ENCODE measurements around the gene DMBT1. TPM values are rescaled to one million over a fixed set of nuclear protein-coding genes. Genes with fewer than 3 reads are reported as not detected.

The DMBT1 gene
- total and polyA plus RNA-seq, 5 donors from 2014 or later = not detected

DNA sequence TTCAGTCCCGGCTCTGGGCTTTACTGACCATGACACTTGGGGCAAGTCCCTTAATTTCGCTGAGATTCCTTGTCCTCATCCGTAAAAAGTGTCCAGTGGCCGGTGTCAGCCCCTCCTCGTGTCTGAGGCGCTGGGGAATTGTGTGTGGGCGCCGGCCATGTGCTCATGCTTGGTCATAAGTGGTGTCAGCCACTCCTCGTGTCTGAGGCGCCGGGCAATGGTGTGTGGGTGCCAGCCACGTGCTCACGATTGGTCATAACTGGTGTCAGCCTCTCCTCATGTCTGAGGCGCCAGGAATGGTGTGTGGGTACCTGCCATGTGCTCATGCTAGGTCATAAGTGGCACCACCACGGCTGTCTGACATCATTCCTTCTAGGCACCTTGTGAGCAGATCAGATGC lies 40.7 kb upstream of the DMBT1 start:
- H3K4me1 ChIP-seq (ENCODE audit: control insufficient read depth, insufficient read depth, low read length, poor library complexity, severe bottlenecking) = peaks cover 18% of the 10 kb centered on the region
- H3K4me3 ChIP-seq (ENCODE audit: low read depth, low read length) = no peak overlapping the region
- no peaks in the 10 kb centered on the region for H3K27me3 ChIP-seq (ENCODE audit: control insufficient read depth, insufficient read depth, low read length)
- H3K9me3 ChIP-seq (ENCODE audit: control insufficient read depth in 2 of 2, low read length in 2 of 2) = no peaks in the 10 kb centered on the region
- H3K36me3 ChIP-seq (ENCODE audit: control insufficient read depth, insufficient read depth, low read length) = no peaks in the 10 kb centered on the region
- DNase-seq (no peak), ATAC-seq (ENCODE audit: low read depth in 2 of 2) (no peak)
- Mint-ChIP-seq H3K27me3 (peaks cover 12% of the 10 kb centered on the region), H3K27ac (no peak overlapping the region), H3K4me1 (peaks cover 11 to 23% (median 18%) of the 10 kb centered on the region in 4 donors), H3K36me3 (peaks cover 4% of the 10 kb centered on the region), H3K9me3 (peaks cover 0 to 3% (median 0%) of the 10 kb centered on the region in 7 donors), H3K4me3 (no peak overlapping the region)
- no peak overlapping the region for H3K27ac ChIP-seq (ENCODE audit: insufficient read depth, low read length, poor library complexity, severe bottlenecking)

DNA sequence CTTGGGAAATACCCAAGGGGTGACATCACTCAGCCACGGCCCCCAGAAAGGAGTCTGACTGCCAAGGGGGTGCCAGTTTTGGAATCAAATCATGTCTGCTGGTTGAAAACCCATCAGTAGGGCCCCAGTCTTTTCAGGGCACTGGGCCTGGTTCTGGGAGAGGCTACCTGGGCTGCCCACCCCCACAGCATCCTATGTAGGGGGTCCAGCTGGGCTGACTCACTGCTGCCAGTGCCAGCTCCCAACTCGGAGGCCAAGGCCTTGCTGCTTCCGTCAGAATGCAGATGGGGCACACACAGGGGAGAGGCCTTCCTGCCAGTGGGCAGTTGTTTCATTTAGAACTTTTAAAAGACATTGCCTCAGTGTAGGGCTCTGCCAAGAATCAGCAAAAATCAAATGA lies 39.5 kb upstream of the DMBT1 start:
- H3K4me3 ChIP-seq (ENCODE audit: low read depth, low read length) = no peak overlapping the region
- no peak overlapping the region for H3K27ac ChIP-seq (ENCODE audit: insufficient read depth, low read length, poor library complexity, severe bottlenecking)
- DNase-seq = no peak
- ATAC-seq (ENCODE audit: low read depth in 2 of 2) = no peak
- no peak overlapping the region for H3K4me3 Mint-ChIP-seq
- no peaks in the 10 kb centered on the region for H3K36me3 ChIP-seq (ENCODE audit: control insufficient read depth, insufficient read depth, low read length)
- peaks cover 3 to 11% (median 8%) of the 10 kb centered on the region in 4 donors for H3K4me1 Mint-ChIP-seq
- peaks cover 0 to 3% (median 0%) of the 10 kb centered on the region in 7 donors for H3K9me3 Mint-ChIP-seq
- H3K27ac Mint-ChIP-seq = peak overlapping the region in 1 of 3 donors; percentile 23
- peaks cover 9% of the 10 kb centered on the region for H3K4me1 ChIP-seq (ENCODE audit: control insufficient read depth, insufficient read depth, low read length, poor library complexity, severe bottlenecking)
- no peaks in the 10 kb centered on the region for H3K27me3 ChIP-seq (ENCODE audit: control insufficient read depth, insufficient read depth, low read length)
- H3K9me3 ChIP-seq (ENCODE audit: control insufficient read depth in 2 of 2, low read length in 2 of 2) = no peaks in the 10 kb centered on the region
- H3K27me3 Mint-ChIP-seq = peaks cover 12% of the 10 kb centered on the region
- peaks cover 4% of the 10 kb centered on the region for H3K36me3 Mint-ChIP-seq

DNA sequence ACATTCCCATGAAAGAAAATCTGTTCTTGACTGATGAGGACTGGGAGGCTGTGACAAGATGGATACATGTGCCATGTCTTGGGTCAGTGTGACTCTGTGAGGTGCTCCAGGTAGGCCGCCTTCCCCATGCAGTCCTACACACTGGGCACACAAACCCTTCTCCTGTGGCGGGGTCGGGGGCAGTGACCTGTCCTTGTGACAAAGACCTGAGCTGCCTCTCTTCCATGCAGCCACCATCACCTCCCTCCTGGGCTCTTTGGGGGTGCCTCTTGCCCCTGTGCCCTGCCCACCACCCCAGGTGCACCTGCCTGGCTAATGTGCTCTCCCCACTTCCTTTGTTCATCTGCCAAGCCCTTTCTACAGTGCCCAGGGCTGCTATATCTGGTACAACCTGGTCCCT lies 35.7 kb upstream of the DMBT1 start:
- H3K27ac Mint-ChIP-seq = no peak overlapping the region
- H3K36me3 Mint-ChIP-seq = no peaks in the 10 kb centered on the region
- peaks cover 0 to 3% (median 0%) of the 10 kb centered on the region in 7 donors for H3K9me3 Mint-ChIP-seq
- Histone ChIP-seq H3K27ac (ENCODE audit: insufficient read depth, low read length, poor library complexity, severe bottlenecking) (no peak overlapping the region), H3K27me3 (ENCODE audit: control insufficient read depth, insufficient read depth, low read length) (no peaks in the 10 kb centered on the region), H3K36me3 (ENCODE audit: control insufficient read depth, insufficient read depth, low read length) (no peaks in the 10 kb centered on the region), H3K4me1 (ENCODE audit: control insufficient read depth, insufficient read depth, low read length, poor library complexity, severe bottlenecking) (no peaks in the 10 kb centered on the region), H3K4me3 (ENCODE audit: low read depth, low read length) (no peak overlapping the region), H3K9me3 (ENCODE audit: control insufficient read depth in 2 of 2, low read length in 2 of 2) (no peaks in the 10 kb centered on the region)
- H3K4me3 Mint-ChIP-seq = no peak overlapping the region
- DNase-seq (no peak), ATAC-seq (ENCODE audit: low read depth in 2 of 2) (no peak)
- peaks cover 12% of the 10 kb centered on the region for H3K27me3 Mint-ChIP-seq
- H3K4me1 Mint-ChIP-seq = no peaks in the 10 kb centered on the region

DNA sequence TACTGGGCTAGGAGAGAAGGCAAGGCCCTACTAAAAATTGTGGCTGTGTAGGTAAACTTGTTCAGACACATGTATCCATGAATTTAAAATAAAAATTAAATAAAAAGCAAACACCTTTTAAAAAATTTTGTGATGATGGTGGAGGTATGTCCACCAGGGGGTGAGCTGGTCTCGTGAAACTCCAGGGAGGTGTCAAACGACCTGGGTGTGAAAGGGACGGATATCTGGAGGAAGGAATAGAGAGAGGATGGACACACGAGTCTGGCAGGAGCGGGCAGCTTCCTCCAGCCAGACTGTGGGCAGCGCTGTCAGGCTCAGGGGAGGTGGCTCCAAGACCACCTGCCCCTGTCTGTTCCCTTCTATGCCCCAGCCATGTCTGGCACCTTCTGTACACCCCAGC lies 34.8 kb upstream of the DMBT1 start:
- Mint-ChIP-seq H3K4me3 (no peak overlapping the region), H3K36me3 (no peaks in the 10 kb centered on the region), H3K4me1 (no peaks in the 10 kb centered on the region), H3K27ac (no peak overlapping the region), H3K9me3 (peaks cover 0 to 3% (median 0%) of the 10 kb centered on the region in 7 donors), H3K27me3 (peaks cover 12% of the 10 kb centered on the region)
- H3K4me1 ChIP-seq (ENCODE audit: control insufficient read depth, insufficient read depth, low read length, poor library complexity, severe bottlenecking) = no peaks in the 10 kb centered on the region
- DNase-seq (no peak), ATAC-seq (ENCODE audit: low read depth in 2 of 2) (no peak)
- no peak overlapping the region for H3K4me3 ChIP-seq (ENCODE audit: low read depth, low read length)
- peaks cover 5% of the 10 kb centered on the region for H3K27me3 ChIP-seq (ENCODE audit: control insufficient read depth, insufficient read depth, low read length)
- no peaks in the 10 kb centered on the region for H3K36me3 ChIP-seq (ENCODE audit: control insufficient read depth, insufficient read depth, low read length)
- no peaks in the 10 kb centered on the region for H3K9me3 ChIP-seq (ENCODE audit: control insufficient read depth in 2 of 2, low read length in 2 of 2)
- no peak overlapping the region for H3K27ac ChIP-seq (ENCODE audit: insufficient read depth, low read length, poor library complexity, severe bottlenecking)

DNA sequence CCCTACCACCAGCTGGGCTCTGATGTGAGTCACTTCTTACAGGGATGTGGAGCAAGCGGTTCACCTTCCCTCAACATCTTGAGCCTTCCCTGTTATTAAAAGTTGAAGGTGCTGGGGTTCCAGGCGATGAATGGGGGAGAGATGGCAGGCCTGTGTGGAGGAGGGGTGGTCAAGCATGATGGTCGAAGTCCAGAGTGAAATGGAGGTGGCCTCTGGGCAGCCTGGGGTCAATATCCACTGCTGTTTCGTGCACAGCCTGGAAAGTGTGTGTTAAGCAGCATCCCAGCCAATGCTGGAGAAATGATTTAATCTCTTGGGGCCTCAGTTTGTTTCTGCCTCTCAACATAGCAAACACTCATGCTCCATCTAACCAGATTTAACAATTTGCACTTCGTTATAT lies 33.7 kb upstream of the DMBT1 start:
- Histone ChIP-seq H3K36me3 (ENCODE audit: control insufficient read depth, insufficient read depth, low read length) (no peaks in the 10 kb centered on the region), H3K27ac (ENCODE audit: insufficient read depth, low read length, poor library complexity, severe bottlenecking) (no peak overlapping the region), H3K27me3 (ENCODE audit: control insufficient read depth, insufficient read depth, low read length) (peaks cover 10% of the 10 kb centered on the region), H3K4me1 (ENCODE audit: control insufficient read depth, insufficient read depth, low read length, poor library complexity, severe bottlenecking) (no peaks in the 10 kb centered on the region), H3K4me3 (ENCODE audit: low read depth, low read length) (no peak overlapping the region), H3K9me3 (ENCODE audit: control insufficient read depth in 2 of 2, low read length in 2 of 2) (no peaks in the 10 kb centered on the region)
- ATAC-seq (ENCODE audit: low read depth in 2 of 2) = no peak
- H3K4me1 Mint-ChIP-seq = no peaks in the 10 kb centered on the region
- no peak for DNase-seq
- no peak overlapping the region for H3K4me3 Mint-ChIP-seq
- peaks cover 0 to 3% (median 0%) of the 10 kb centered on the region in 7 donors for H3K9me3 Mint-ChIP-seq
- H3K36me3 Mint-ChIP-seq = no peaks in the 10 kb centered on the region
- no peak overlapping the region for H3K27ac Mint-ChIP-seq
- peaks cover 19% of the 10 kb centered on the region for H3K27me3 Mint-ChIP-seq

DNA sequence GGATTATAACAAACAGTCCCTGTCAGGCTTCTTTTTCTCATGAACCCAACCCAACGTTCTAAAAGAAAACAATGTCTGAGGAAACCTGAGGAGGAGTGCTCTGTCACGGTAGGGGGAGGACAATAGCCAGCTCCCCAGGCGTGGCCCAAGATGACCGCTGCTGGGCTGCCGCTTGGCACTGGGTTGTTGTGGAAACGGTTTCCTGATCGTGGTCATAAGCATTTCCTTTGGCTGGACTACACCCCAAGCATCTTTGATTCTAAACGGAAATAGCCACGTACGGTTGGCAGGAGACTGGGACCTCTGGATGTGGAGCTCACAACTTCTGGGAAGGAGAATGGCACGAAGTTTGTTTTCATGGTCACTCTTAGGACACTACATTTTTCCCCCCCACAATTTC lies 30.4 kb upstream of the DMBT1 start:
- Mint-ChIP-seq H3K4me3 (no peak overlapping the region), H3K27ac (no peak overlapping the region), H3K36me3 (no peaks in the 10 kb centered on the region), H3K4me1 (no peaks in the 10 kb centered on the region), H3K27me3 (peaks cover 8% of the 10 kb centered on the region), H3K9me3 (no peaks in the 10 kb centered on the region)
- Histone ChIP-seq H3K36me3 (ENCODE audit: control insufficient read depth, insufficient read depth, low read length) (no peaks in the 10 kb centered on the region), H3K27ac (ENCODE audit: insufficient read depth, low read length, poor library complexity, severe bottlenecking) (no peak overlapping the region), H3K4me3 (ENCODE audit: low read depth, low read length) (no peak overlapping the region), H3K9me3 (ENCODE audit: control insufficient read depth in 2 of 2, low read length in 2 of 2) (no peaks in the 10 kb centered on the region), H3K4me1 (ENCODE audit: control insufficient read depth, insufficient read depth, low read length, poor library complexity, severe bottlenecking) (no peaks in the 10 kb centered on the region), H3K27me3 (ENCODE audit: control insufficient read depth, insufficient read depth, low read length) (peaks cover 10% of the 10 kb centered on the region)
- DNase-seq (no peak), ATAC-seq (ENCODE audit: low read depth in 2 of 2) (no peak)

DNA sequence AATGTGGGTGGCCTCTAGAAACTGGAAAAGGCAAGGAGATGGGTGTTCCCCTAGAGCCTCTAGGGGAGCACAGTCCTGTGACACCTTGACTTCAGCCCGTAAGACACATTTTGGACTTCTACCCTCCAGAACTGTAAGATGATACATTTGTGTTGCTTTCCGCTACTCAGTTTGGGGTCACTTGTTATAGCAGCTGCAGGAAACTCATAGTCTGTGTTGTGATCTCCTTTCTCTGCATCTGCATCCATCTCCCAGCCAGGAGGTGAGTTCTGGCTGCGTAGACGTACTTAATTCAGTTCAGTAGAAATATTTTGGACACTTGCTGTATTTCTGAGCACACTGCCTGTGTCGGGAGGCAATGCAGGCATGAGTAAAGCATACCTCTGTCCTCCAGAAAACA lies 29.3 kb upstream of the DMBT1 start:
- Histone ChIP-seq H3K9me3 (ENCODE audit: control insufficient read depth in 2 of 2, low read length in 2 of 2) (no peaks in the 10 kb centered on the region), H3K4me3 (ENCODE audit: low read depth, low read length) (no peak overlapping the region), H3K4me1 (ENCODE audit: control insufficient read depth, insufficient read depth, low read length, poor library complexity, severe bottlenecking) (no peaks in the 10 kb centered on the region), H3K27me3 (ENCODE audit: control insufficient read depth, insufficient read depth, low read length) (peaks cover 10% of the 10 kb centered on the region), H3K27ac (ENCODE audit: insufficient read depth, low read length, poor library complexity, severe bottlenecking) (no peak overlapping the region), H3K36me3 (ENCODE audit: control insufficient read depth, insufficient read depth, low read length) (no peaks in the 10 kb centered on the region)
- H3K4me3 Mint-ChIP-seq = no peak overlapping the region
- DNase-seq (no peak), ATAC-seq (ENCODE audit: low read depth in 2 of 2) (no peak)
- H3K27me3 Mint-ChIP-seq = peaks cover 15% of the 10 kb centered on the region
- H3K4me1 Mint-ChIP-seq = peaks cover 3 to 7% (median 6%) of the 10 kb centered on the region in 4 donors
- no peaks in the 10 kb centered on the region for H3K36me3 Mint-ChIP-seq
- H3K27ac Mint-ChIP-seq = no peak overlapping the region
- peaks cover 0 to 2% (median 0%) of the 10 kb centered on the region in 7 donors for H3K9me3 Mint-ChIP-seq

DNA sequence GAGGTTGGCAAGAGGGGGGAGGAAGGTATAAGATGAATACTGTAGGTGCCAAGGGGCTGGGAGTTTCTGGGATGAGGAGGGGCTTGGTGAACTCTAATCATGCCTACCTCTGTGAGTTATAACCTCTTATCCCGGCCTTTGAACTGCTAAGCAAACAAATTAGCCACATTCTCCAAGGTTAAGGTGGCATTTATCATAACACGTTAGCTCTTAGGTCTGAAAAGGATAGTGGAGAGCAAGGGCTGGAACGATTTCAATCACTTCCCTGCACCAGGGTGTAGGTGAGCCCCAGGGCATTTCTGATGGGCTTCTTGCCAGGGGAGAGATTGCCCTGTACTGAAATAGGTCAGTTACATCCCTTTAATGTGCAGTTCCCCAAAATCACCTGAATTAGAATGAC lies 28.6 kb upstream of the DMBT1 start:
- no peak overlapping the region for H3K4me3 Mint-ChIP-seq
- peaks cover 3 to 7% (median 6%) of the 10 kb centered on the region in 4 donors for H3K4me1 Mint-ChIP-seq
- Histone ChIP-seq H3K4me1 (ENCODE audit: control insufficient read depth, insufficient read depth, low read length, poor library complexity, severe bottlenecking) (no peaks in the 10 kb centered on the region), H3K4me3 (ENCODE audit: low read depth, low read length) (no peak overlapping the region), H3K27ac (ENCODE audit: insufficient read depth, low read length, poor library complexity, severe bottlenecking) (no peak overlapping the region), H3K9me3 (ENCODE audit: control insufficient read depth in 2 of 2, low read length in 2 of 2) (no peaks in the 10 kb centered on the region), H3K36me3 (ENCODE audit: control insufficient read depth, insufficient read depth, low read length) (no peaks in the 10 kb centered on the region), H3K27me3 (ENCODE audit: control insufficient read depth, insufficient read depth, low read length) (peaks cover 10% of the 10 kb centered on the region)
- H3K36me3 Mint-ChIP-seq = no peaks in the 10 kb centered on the region
- DNase-seq (no peak), ATAC-seq (ENCODE audit: low read depth in 2 of 2) (no peak)
- peaks cover 0 to 2% (median 0%) of the 10 kb centered on the region in 7 donors for H3K9me3 Mint-ChIP-seq
- H3K27ac Mint-ChIP-seq = no peak overlapping the region
- peaks cover 15% of the 10 kb centered on the region for H3K27me3 Mint-ChIP-seq

All from CD4-positive, CD25-positive, alpha-beta regulatory T cell (primary cell).